NCI-H2081 treated with DMSO at 0.1 percent for 48 hours (cell line): ENCODE results near the gene SLC66A2.
"Not testable (repeated sequence)": the region's sequence is repeated elsewhere in the genome, so short reads cannot be mapped to it uniquely, and the experiment has no call there.

ENCODE experiments used
- DNase-seq: peaks from one replicate; lab custom pipeline; 2025; lab: John Stamatoyannopoulos, UW

SLC66A2 gene

GRCh38 chr18:79971211-79971952, 19.9 kb upstream of the SLC66A2 start:
- DNase-seq = no peak

- DNase-seq = no peak
Observed at GRCh38 chr18:79970419-79971133, 19.1 kb upstream of the SLC66A2 start.

- DNase-seq = no peak
Observed at GRCh38 chr18:79965119-79965902, 13.9 kb upstream of the SLC66A2 start.

GRCh38 chr18:79964330-79965118, 13.1 kb upstream of the SLC66A2 start, which contains the start of gene HSBP1L1:
Gene HSBP1L1 (plus strand): TSS chr18:79964643. CDS start chr18:79964736, 93 bp downstream.
- DNase-seq = no peak

GRCh38 chr18:79963658-79964329, 12.3 kb upstream of the SLC66A2 start:
- no peak for DNase-seq

GRCh38 chr18:79962835-79963657, 11.6 kb upstream of the SLC66A2 start:
- DNase-seq = no peak

GRCh38 chr18:79962311-79962710, 10.9 kb upstream of the SLC66A2 start:
- DNase-seq = no peak

GRCh38 chr18:79961527-79962291, 10.3 kb upstream of the SLC66A2 start:
- no peak for DNase-seq

GRCh38 chr18:79960921-79961526, 9.6 kb upstream of the SLC66A2 start:
- DNase-seq = no peak

GRCh38 chr18:79960161-79960801, 8.8 kb upstream of the SLC66A2 start:
- DNase-seq = not testable (repeated sequence)

GRCh38 chr18:79958981-79959380, 7.5 kb upstream of the SLC66A2 start:
- DNase-seq = no peak

GRCh38 chr18:79956276-79956675, 4.8 kb upstream of the SLC66A2 start:
- no peak for DNase-seq

- DNase-seq = no peak
Observed at GRCh38 chr18:79955302-79956075, 4.0 kb upstream of the SLC66A2 start.

- no peak for DNase-seq
Observed at GRCh38 chr18:79954791-79955190, 3.3 kb upstream of the SLC66A2 start.

- no peak for DNase-seq
Observed at GRCh38 chr18:79953971-79954651, 2.7 kb upstream of the SLC66A2 start.

- DNase-seq = no peak
Observed at GRCh38 chr18:79952996-79953559, 1.6 kb upstream of the SLC66A2 start.

- DNase-seq = no peak
Observed at GRCh38 chr18:79952456-79952995, 1.1 kb upstream of the SLC66A2 start.
